ENCODE measurements around the gene PLD3. TPM values are rescaled to one million over a fixed set of nuclear protein-coding genes. Genes with fewer than 3 reads are reported as not detected.
"Not testable (repeated sequence)": the region's sequence is repeated elsewhere in the genome, so short reads cannot be mapped to it uniquely, and the experiment has no call there.

Gene PLD3
- total and polyA plus RNA-seq, 5 donors, result 180 to 235 (median 219) TPM

DNA sequence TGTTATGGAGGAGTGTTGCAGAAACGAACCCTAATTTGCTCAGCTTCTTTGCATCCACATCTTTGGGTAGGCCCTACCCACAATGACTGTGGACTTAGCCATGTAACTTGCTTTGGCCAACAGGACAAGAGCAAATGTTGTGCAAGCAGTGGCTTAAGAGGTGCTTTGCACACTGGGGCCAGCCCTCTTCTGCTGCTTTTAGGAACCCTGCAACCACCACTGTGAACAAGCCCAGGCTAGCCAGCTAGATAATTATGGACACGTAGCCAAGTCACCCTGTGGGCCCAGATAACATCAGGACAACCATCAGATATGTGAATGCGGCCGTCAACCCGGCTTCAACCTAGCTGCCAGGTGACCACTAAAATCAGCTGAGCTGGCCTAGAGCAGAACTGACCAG lies 17.4 kb upstream of the PLD3 start:
- WGBS, result 88% methylated on average over 5 of the region's 5 CpGs
- Histone ChIP-seq H3K27ac (ENCODE audit: low read length) (no peak overlapping the region), H3K27me3 (ENCODE audit: control insufficient read depth, insufficient read depth) (no peaks in the 10 kb centered on the region), H3K4me1 (ENCODE audit: control insufficient read depth, insufficient read depth, low read length) (no peaks in the 10 kb centered on the region), H3K4me3 (ENCODE audit: low read length) (no peak overlapping the region), H3K9me3 (ENCODE audit: control insufficient read depth, low read length) (no peaks in the 10 kb centered on the region)
- no peak for ATAC-seq
- DNase-seq, result no peak
- intact Hi-C loops (cut with DNase I), result no loop called here

DNA sequence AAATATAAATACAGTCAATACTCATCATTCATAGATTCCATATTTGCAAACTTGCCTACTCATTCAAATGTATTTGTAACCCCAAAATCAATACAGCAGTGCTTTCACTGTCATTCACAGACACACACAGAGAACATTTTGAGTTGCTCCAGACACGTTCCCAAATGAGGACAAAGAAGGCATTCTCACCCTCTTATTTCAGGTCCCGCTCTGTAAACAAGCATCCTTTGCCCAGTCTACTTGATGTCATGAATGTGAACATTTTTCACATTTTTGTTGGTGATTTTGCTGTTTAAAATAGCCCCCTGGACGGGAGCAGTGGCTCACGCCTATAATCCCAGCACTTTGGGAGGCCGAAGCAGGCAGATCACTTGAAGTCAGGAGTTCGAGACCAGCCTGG lies 15.8 kb upstream of the PLD3 start:
- H3K27me3 ChIP-seq (ENCODE audit: control insufficient read depth, insufficient read depth), result no peaks in the 10 kb centered on the region
- H3K4me1 ChIP-seq (ENCODE audit: control insufficient read depth, insufficient read depth, low read length), result no peaks in the 10 kb centered on the region
- H3K4me3 ChIP-seq (ENCODE audit: low read length), result no peak overlapping the region
- DNase-seq (no peak), ATAC-seq (no peak)
- no peaks in the 10 kb centered on the region for H3K9me3 ChIP-seq (ENCODE audit: control insufficient read depth, low read length)
- WGBS, result 85% methylated on average over 6 of the region's 6 CpGs
- no peak overlapping the region for H3K27ac ChIP-seq (ENCODE audit: low read length)
- intact Hi-C loops (cut with DNase I), result no loop called here

DNA sequence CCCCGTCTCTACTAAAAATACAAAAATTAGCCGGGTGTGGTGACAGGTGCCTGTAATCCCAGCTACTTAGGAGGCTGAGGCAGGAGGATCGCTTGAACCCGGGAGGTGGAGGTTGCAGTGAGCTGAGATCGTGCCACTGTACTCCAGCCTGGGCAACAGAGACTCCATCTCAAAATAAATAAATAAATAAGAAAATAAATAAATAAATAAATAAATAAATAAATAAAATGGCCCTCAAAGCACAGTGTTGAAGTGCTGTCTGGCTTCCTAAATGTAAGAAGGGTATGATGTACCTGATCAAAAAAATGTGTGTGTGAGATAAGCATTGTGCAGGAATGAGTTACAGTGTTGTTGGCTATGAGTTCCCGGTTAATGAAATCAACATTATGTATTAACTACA lies 15.4 kb upstream of the PLD3 start:
- H3K4me3 ChIP-seq (ENCODE audit: low read length); H3K4me1 ChIP-seq (ENCODE audit: control insufficient read depth, insufficient read depth, low read length); H3K9me3 ChIP-seq (ENCODE audit: control insufficient read depth, low read length); H3K27ac ChIP-seq (ENCODE audit: low read length); DNase-seq; intact Hi-C loops (cut with DNase I); H3K27me3 ChIP-seq (ENCODE audit: control insufficient read depth, insufficient read depth); ATAC-seq: not testable (repeated sequence)
- 95% methylated on average over 6 of the region's 6 CpGs for WGBS

DNA sequence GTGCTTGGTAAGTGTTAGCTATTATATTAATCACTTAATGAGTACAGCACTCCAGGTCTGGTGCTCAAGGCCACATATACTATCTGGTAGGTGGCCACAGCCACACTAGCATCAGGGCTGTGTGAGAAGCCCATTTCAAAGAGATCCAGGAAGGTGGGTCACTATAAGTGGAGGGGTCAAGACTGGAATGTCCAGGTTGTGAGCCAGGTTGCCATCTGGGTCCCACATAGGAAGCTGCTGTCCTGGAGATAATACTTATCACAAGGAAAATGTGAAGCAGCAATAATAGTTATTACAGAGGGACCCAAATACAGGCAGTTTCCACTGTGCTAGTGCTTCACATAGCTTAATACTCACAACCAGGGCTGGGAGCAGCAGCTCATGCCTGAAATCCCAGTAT lies 13.4 kb upstream of the PLD3 start:
- no peak overlapping the region for H3K4me3 ChIP-seq (ENCODE audit: low read length)
- no peaks in the 10 kb centered on the region for H3K9me3 ChIP-seq (ENCODE audit: control insufficient read depth, low read length)
- no peak for ATAC-seq
- intact Hi-C loops (cut with DNase I), result no loop called here
- no peak for DNase-seq
- no peaks in the 10 kb centered on the region for H3K27me3 ChIP-seq (ENCODE audit: control insufficient read depth, insufficient read depth)
- H3K27ac ChIP-seq (ENCODE audit: low read length), result no peak overlapping the region
- no peaks in the 10 kb centered on the region for H3K4me1 ChIP-seq (ENCODE audit: control insufficient read depth, insufficient read depth, low read length)

DNA sequence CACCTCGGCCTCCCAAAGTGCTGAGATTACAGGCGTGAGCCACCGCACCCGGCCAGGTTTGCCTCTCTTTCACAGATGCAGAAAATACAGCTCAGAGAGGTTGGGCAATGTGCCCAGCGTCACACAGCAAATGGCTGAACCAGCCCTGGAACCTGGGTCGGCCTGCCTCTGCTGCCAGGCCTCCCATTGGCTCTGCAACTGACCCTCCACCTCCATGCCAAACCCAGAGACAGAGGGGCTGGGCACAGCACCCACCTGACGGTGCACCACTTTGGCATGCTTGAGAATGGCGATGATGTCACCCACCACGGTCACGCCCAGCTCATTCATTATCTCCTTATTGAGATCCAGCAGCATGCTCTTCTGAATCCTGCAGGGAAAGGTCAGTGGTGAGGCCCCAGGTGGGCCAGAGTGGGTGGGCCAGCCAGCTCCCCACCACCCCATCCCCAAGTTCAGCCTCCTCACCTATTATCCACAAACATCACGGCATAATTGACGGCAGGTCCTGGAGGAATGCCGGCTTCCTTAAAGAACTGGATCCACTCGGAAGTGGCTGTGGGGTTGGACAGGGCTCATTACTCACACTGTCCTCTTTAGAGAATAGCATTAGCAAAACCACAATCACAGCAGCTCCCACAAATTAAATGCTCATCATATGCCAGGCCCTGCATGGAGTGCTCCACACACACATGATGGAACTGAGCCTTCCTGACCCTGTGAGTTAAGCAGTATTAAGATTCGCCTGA lies 12.5 kb upstream of the PLD3 start:
- Histone ChIP-seq H3K4me3 (ENCODE audit: low read length) (no peak overlapping the region), H3K4me1 (ENCODE audit: control insufficient read depth, insufficient read depth, low read length) (no peaks in the 10 kb centered on the region), H3K27ac (ENCODE audit: low read length) (no peak overlapping the region), H3K27me3 (ENCODE audit: control insufficient read depth, insufficient read depth) (no peaks in the 10 kb centered on the region), H3K9me3 (ENCODE audit: control insufficient read depth, low read length) (no peaks in the 10 kb centered on the region)
- ATAC-seq (peak in 1 of 2 donors; percentile 22), DNase-seq (no peak)
- WGBS, result 93% methylated on average over 15 of the region's 15 CpGs
- intact Hi-C loops (cut with DNase I), result no loop called here

DNA sequence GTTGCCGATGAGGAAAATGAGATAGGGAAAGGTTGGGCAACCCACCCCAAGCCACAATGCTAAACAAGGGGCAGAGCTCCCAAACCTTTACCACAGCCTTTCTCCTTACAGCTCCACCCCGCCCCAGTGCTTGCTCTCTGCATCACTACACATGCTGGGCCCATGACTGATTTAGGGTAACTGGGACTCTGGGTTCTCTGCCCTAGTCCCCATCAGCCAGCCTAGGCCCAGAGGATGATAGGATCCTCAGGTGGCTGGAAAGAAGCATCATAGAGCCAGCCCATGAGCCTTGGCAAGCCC lies 11.9 kb upstream of the PLD3 start:
- Histone ChIP-seq H3K27me3 (ENCODE audit: control insufficient read depth, insufficient read depth) (no peaks in the 10 kb centered on the region), H3K4me3 (ENCODE audit: low read length) (no peak overlapping the region), H3K4me1 (ENCODE audit: control insufficient read depth, insufficient read depth, low read length) (peaks cover 2% of the 10 kb centered on the region), H3K9me3 (ENCODE audit: control insufficient read depth, low read length) (no peaks in the 10 kb centered on the region), H3K27ac (ENCODE audit: low read length) (no peak overlapping the region)
- intact Hi-C loops (cut with DNase I), result no loop called here
- DNase-seq (no peak), ATAC-seq (no peak)
- 98% methylated on average over 2 of the region's 2 CpGs for WGBS

DNA sequence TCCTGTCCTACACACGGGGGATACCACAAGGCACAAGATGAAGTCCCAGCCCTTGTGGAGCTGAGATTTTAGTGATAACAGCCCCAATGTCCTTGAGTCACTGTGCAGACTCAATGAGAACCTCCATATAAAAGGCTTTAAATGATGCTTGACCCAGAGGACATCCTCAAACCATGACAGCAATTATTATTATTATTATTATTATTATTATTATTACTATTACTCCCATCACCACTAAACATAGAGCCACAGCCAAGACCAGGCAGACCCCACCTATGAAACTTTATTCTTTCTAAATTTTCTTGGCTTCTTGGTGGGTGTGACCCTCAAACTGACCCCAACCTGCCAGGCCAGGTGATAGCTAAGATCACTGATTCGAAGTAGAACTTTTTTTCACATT lies 11.4 kb upstream of the PLD3 start:
- H3K9me3 ChIP-seq (ENCODE audit: control insufficient read depth, low read length), result no peaks in the 10 kb centered on the region
- ATAC-seq, result no peak
- no peak overlapping the region for H3K27ac ChIP-seq (ENCODE audit: low read length)
- H3K27me3 ChIP-seq (ENCODE audit: control insufficient read depth, insufficient read depth), result no peaks in the 10 kb centered on the region
- no peak overlapping the region for H3K4me3 ChIP-seq (ENCODE audit: low read length)
- DNase-seq, result no peak
- intact Hi-C loops (cut with DNase I), result no loop called here
- WGBS, result 87% methylated on average over 2 of the region's 2 CpGs
- H3K4me1 ChIP-seq (ENCODE audit: control insufficient read depth, insufficient read depth, low read length), result peaks cover 2% of the 10 kb centered on the region

DNA sequence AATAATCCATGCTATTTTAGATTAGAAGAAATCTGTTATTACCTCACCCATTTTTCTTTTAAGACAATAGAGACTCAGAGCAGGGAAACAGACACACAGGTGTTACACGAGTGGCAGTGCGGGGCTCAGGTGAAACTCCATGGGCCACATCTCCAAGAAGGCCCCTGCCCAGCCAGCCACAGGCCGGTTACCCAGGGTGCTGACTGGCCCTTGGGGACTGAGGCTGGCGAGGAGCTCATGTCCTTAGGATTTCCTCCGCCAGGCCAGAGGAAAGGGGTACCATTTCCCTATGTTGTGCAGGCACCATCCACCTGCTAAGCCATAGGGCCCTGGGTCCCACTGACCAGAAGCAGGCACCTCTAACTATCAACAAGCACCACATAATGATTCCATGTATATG lies 10.9 kb upstream of the PLD3 start:
- Histone ChIP-seq H3K4me1 (ENCODE audit: control insufficient read depth, insufficient read depth, low read length) (peaks cover 2% of the 10 kb centered on the region), H3K9me3 (ENCODE audit: control insufficient read depth, low read length) (no peaks in the 10 kb centered on the region), H3K27me3 (ENCODE audit: control insufficient read depth, insufficient read depth) (no peaks in the 10 kb centered on the region), H3K27ac (ENCODE audit: low read length) (no peak overlapping the region), H3K4me3 (ENCODE audit: low read length) (no peak overlapping the region)
- intact Hi-C loops (cut with DNase I), result no loop called here
- no peak for DNase-seq
- ATAC-seq, result no peak
- WGBS, result 92% methylated on average over 5 of the region's 5 CpGs

DNA sequence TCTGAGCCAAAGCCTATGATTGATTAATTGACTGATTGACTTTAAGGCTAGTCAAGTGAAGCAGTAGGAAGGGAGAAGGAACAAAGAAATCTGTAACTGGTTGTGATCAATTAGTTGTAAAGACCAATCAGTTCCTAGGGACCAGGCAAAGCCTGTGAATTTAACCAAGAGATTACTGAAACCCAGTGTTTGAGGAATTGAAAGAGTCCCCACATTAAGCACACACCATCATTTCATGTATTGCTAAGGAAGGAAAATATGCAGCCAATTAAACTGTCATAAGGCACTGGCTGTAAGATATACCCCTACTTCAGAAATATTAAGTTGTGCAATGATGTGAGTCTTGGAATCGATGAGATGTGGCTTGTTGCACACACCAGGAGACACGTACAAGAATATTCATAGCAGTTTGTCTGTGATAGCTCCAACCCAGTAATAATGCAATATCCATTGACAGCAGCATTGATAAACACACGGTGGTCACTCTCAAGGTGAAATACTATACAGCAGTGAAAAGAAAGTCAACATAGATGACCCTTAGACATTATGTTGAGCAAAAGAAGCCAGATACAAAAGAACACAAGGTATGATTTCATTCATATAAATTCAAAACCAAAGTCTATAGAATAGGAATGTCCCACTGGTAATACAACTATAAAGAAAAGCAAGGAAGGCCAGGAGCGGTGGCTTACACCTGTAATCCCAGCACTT lies 9.3 kb upstream of the PLD3 start:
- no peaks in the 10 kb centered on the region for H3K9me3 ChIP-seq (ENCODE audit: control insufficient read depth, low read length)
- no peaks in the 10 kb centered on the region for H3K27me3 ChIP-seq (ENCODE audit: control insufficient read depth, insufficient read depth)
- 92% methylated on average over 4 of the region's 4 CpGs for WGBS
- ATAC-seq (no peak), DNase-seq (no peak)
- H3K4me3 ChIP-seq (ENCODE audit: low read length), result no peak overlapping the region
- no peak overlapping the region for H3K27ac ChIP-seq (ENCODE audit: low read length)
- intact Hi-C loops (cut with DNase I), result no loop called here
- H3K4me1 ChIP-seq (ENCODE audit: control insufficient read depth, insufficient read depth, low read length), result peaks cover 2% of the 10 kb centered on the region

DNA sequence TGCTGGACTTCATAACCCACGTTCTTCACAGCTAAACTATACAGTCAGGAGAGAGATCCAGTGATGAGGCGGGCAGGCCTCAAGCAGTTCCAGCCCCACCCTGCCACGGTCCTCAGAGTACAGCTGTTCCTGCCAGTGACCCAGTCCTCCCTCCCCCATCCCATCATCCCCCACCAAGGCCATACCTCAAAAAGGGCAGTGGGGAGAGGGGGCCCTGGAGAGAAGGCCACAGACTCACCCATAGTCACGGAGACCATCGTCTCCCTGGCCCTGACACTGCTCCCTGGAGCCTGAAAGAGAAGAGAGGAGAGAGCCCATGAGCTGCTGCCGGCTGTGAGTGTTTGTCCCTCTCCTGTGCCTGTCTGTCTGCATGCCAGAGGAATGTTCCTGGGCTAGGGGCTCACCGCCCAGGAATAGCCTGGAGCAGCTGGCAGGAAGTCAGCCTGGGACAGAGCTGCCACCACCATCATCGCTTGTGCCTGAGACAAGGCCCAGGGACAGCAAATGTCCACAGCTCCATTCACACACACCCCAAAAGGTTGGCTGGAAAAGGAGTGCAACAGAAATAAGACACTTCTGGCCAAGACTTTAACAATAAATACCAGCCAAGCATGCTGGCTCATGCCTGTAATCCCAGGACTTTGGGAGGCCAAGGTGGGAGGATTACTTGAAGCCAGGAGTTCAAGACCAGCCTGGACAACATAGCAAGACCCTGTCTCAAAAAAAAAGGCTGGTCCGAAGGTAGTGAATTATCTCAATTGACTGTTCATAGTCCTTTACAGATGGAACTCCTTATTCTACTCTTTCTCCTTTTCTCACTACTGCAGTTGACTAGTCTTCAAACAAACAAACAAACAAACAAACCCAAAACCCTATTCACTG lies 6.7 kb upstream of the PLD3 start:
- 49% methylated on average over 9 of the region's 9 CpGs for WGBS
- Histone ChIP-seq H3K4me3 (ENCODE audit: low read length) (no peak overlapping the region), H3K4me1 (ENCODE audit: control insufficient read depth, insufficient read depth, low read length) (peaks cover 2% of the 10 kb centered on the region), H3K27me3 (ENCODE audit: control insufficient read depth, insufficient read depth) (no peaks in the 10 kb centered on the region), H3K27ac (ENCODE audit: low read length) (peak overlapping the region; percentile 97), H3K9me3 (ENCODE audit: control insufficient read depth, low read length) (no peaks in the 10 kb centered on the region)
- DNase-seq (peak; percentile 76 to 92 (median 89)), ATAC-seq (peak; percentile 94)
- intact Hi-C loops (cut with DNase I), result loop anchor here in 1 of 4 donors (10.0 kb wide), 1 partner anchor 103 kb away; the partner anchor contains the start of gene SERTAD3
